IMR-90 (cell line): ENCODE data around the gene NEFH. TPM values are rescaled to one million over a fixed set of nuclear protein-coding genes. Genes with fewer than 3 reads are reported as not detected.
A peak's percentile ranks its signal among the peaks of the same experiment; 100 is the strongest.

Source experiments
- ATAC-seq: fragments of 200-7000 bp; cut with Tn5 transposase; 2 replicates; pipeline ENCODE4 v1.9.1; 2020; ENCODE audit warnings: low read depth, mild to moderate bottlenecking, moderate library complexity
- BruUV-seq: library from RNA; stranded (reverse); fragments of 400-500 nt; replicated peaks from 2 replicates; lab custom pipeline; 2021; lab: Mats Ljungman, UMichigan
- CTCF ChIA-PET: fragments of 300-600 bp; formaldehyde crosslinking; extraction: SDS; loops from one replicate; lab custom pipeline; 2021; ENCODE audit warnings: antibody characterized with exemption; lab: Yijun Ruan, JAX
- POLR2A ChIA-PET: fragments of 300-600 bp; sonication (Branson Sonifier 250); formaldehyde crosslinking; loops from one replicate; lab custom pipeline; 2022; ENCODE audit warnings: antibody characterized with exemption; ENCODE audit not compliant: unreplicated experiment; lab: Charles Lee
- DNase-seq: peaks from one replicate; pipeline ENCODE4 v3.0.0; 2013
- H2AFZ ChIP-seq: replicated peaks from 2 replicates; pipeline ENCODE3; 2013; ENCODE audit warnings: low read length, mild to moderate bottlenecking; ENCODE audit not compliant: poor library complexity
- H2AK5ac ChIP-seq: 2 replicates; pipeline ENCODE4 v1.6.1; 2013; ENCODE audit warnings: low read depth, low read length, inconsistent platforms
- H2AK9ac ChIP-seq: replicated peaks from 2 replicates; pipeline ENCODE3; 2013; ENCODE audit warnings: mild to moderate bottlenecking, low read depth, low read length, moderate library complexity; ENCODE audit not compliant: poor library complexity
- H2BK120ac ChIP-seq: 2 replicates; pipeline ENCODE4 v1.6.1; 2013; ENCODE audit warnings: low read depth, low read length, inconsistent platforms
- H2BK15ac ChIP-seq: 3 replicates; pipeline ENCODE4 v1.6.1; 2013; ENCODE audit warnings: low read depth, low read length, inconsistent platforms
- H2BK20ac ChIP-seq: 2 replicates; pipeline ENCODE4 v1.6.1; 2013; ENCODE audit warnings: low read depth, mild to moderate bottlenecking, inconsistent platforms, low read length, moderate library complexity
- H2BK5ac ChIP-seq: 2 replicates; pipeline ENCODE4 v1.6.1; 2013; ENCODE audit warnings: mild to moderate bottlenecking, low read depth, low read length, inconsistent platforms; ENCODE audit not compliant: poor library complexity, severe bottlenecking
- H3K14ac ChIP-seq: replicated peaks from 2 replicates; pipeline ENCODE4 v1.6.1; 2013; ENCODE audit warnings: low read depth, low read length, inconsistent platforms
- H3K18ac ChIP-seq: 2 replicates; pipeline ENCODE4 v1.6.1; 2013; ENCODE audit warnings: low read depth, low read length, control low read depth
- H3K23ac ChIP-seq: 2 replicates; pipeline ENCODE4 v1.6.1; 2013; ENCODE audit warnings: low read depth, low read length, inconsistent platforms
- H3K27ac ChIP-seq: 2 replicates; pipeline ENCODE4 v1.5.1; 2013; ENCODE audit warnings: mild to moderate bottlenecking, control low read depth, low read length; ENCODE audit not compliant: insufficient read depth
- H3K27me3 ChIP-seq: 2 replicates; pipeline ENCODE4 v1.6.1; 2013; ENCODE audit warnings: low read length; ENCODE audit not compliant: control insufficient read depth, insufficient read depth
- H3K36me3 ChIP-seq: 2 replicates; pipeline ENCODE4 v1.6.1; 2013; ENCODE audit warnings: low read length, mixed read lengths; ENCODE audit not compliant: control insufficient read depth, insufficient read depth
- H3K4ac ChIP-seq: 2 replicates; pipeline ENCODE4 v1.6.1; 2013; ENCODE audit warnings: low read depth, low read length, inconsistent platforms
- H3K4me1 ChIP-seq: 2 replicates; pipeline ENCODE4 v1.6.1; 2013; ENCODE audit warnings: low read length, mixed read lengths; ENCODE audit not compliant: control insufficient read depth, insufficient read depth
- H3K4me2 ChIP-seq: 2 replicates; pipeline ENCODE4 v1.6.1; 2013; ENCODE audit warnings: low read depth, mild to moderate bottlenecking, control low read depth, low read length, moderate library complexity
- H3K4me3 ChIP-seq: 2 replicates; pipeline ENCODE4 v1.5.1; 2013; ENCODE audit warnings: low read depth, mild to moderate bottlenecking, control low read depth, low read length, moderate library complexity; ENCODE audit not compliant: insufficient read depth
- H3K56ac ChIP-seq: 2 replicates; pipeline ENCODE4 v1.6.1; 2013; ENCODE audit warnings: low read length, inconsistent platforms; ENCODE audit not compliant: insufficient read depth; ENCODE audit errors: extremely low read depth
- H3K79me1 ChIP-seq, 2 experiments: 2 replicates each; pipeline ENCODE4 v1.6.1; 2013; ENCODE audit warnings: low read length in 2 of 2, inconsistent platforms in 1 of 2, low read depth in 1 of 2
- H3K9ac ChIP-seq: 2 replicates; pipeline ENCODE4 v1.6.1; 2013; ENCODE audit warnings: low read depth, low read length, control low read depth
- H3K9me1 ChIP-seq: 2 replicates; pipeline ENCODE4 v1.6.1; 2013; ENCODE audit warnings: low read length, inconsistent platforms; ENCODE audit not compliant: insufficient read depth
- H3K9me3 ChIP-seq: 2 replicates; pipeline ENCODE4 v1.6.1; 2013; ENCODE audit warnings: low read length; ENCODE audit not compliant: control insufficient read depth, insufficient read depth
- H4K20me1 ChIP-seq: 2 replicates; pipeline ENCODE4 v1.6.1; 2013; ENCODE audit warnings: low read length, inconsistent platforms; ENCODE audit not compliant: insufficient read depth
- H4K5ac ChIP-seq: 2 replicates; pipeline ENCODE4 v1.6.1; 2013; ENCODE audit warnings: mild to moderate bottlenecking, low read depth, low read length, control low read depth
- H4K8ac ChIP-seq, 2 experiments: 2 replicates each; pipeline ENCODE4 v1.6.1; 2013; ENCODE audit warnings: low read depth in 2 of 2, low read length in 2 of 2, control low read depth in 1 of 2, inconsistent platforms in 1 of 2
- H4K91ac ChIP-seq: 2 replicates; pipeline ENCODE4 v1.6.1; 2013; ENCODE audit warnings: low read depth, low read length, inconsistent platforms; ENCODE audit not compliant: insufficient read depth
- BHLHE40 ChIP-seq: fragments of 150-350 bp; IDR thresholded peaks from 2 replicates; pipeline ENCODE4 v1.6.1; 2016; ENCODE audit warnings: mild to moderate bottlenecking, low read depth, low read length
- CEBPB ChIP-seq: IDR thresholded peaks from 2 replicates; pipeline ENCODE4 v1.6.1; 2012; ENCODE audit warnings: low read depth, low read length, improper control_type of control experiment
- CHD1 ChIP-seq: IDR thresholded peaks from 2 replicates; pipeline ENCODE4 v1.6.1; 2012; ENCODE audit warnings: low read depth, low read length, improper control_type of control experiment
- CTCF ChIP-seq: conservative IDR thresholded peaks from 2 replicates; pipeline ENCODE4 v1.5.1; 2012; ENCODE audit warnings: mild to moderate bottlenecking, low read depth, low read length, improper control_type of control experiment
- ELK1 ChIP-seq: fragments of 150-350 bp; IDR thresholded peaks from 2 replicates; pipeline ENCODE4 v1.6.1; 2016; ENCODE audit warnings: low read depth, mild to moderate bottlenecking, low read length, moderate library complexity, borderline replicate concordance
- FOS ChIP-seq: fragments of 150-350 bp; IDR thresholded peaks from 2 replicates; pipeline ENCODE4 v1.6.1; 2016; ENCODE audit warnings: low read depth, low read length
- MAFK ChIP-seq: IDR thresholded peaks from 2 replicates; pipeline ENCODE4 v1.6.1; 2012; ENCODE audit warnings: low read depth, low read length, improper control_type of control experiment
- MAZ ChIP-seq: IDR thresholded peaks from 2 replicates; pipeline ENCODE4 v1.6.1; 2012; ENCODE audit warnings: low read depth, mild to moderate bottlenecking, low read length, improper control_type of control experiment, moderate library complexity, borderline replicate concordance
- MXI1 ChIP-seq: IDR thresholded peaks from 2 replicates; pipeline ENCODE4 v1.6.1; 2012; ENCODE audit warnings: low read depth, mild to moderate bottlenecking, low read length, moderate library complexity, borderline replicate concordance
- NFE2L2 ChIP-seq: fragments of 150-350 bp; IDR thresholded peaks from 2 replicates; pipeline ENCODE4 v1.6.1; 2016; ENCODE audit warnings: low read depth, mild to moderate bottlenecking, low read length
- POLR2A ChIP-seq: IDR thresholded peaks from 2 replicates; pipeline ENCODE4 v1.6.1; 2012; ENCODE audit warnings: mild to moderate bottlenecking, low read depth, low read length
- RAD21 ChIP-seq: IDR thresholded peaks from 2 replicates; pipeline ENCODE4 v1.6.1; 2012; ENCODE audit warnings: low read length, improper control_type of control experiment
- RCOR1 ChIP-seq: IDR thresholded peaks from 2 replicates; pipeline ENCODE4 v1.6.1; 2012; ENCODE audit warnings: mild to moderate bottlenecking, low read length, improper control_type of control experiment; ENCODE audit not compliant: insufficient replicate concordance
- RFX5 ChIP-seq: IDR thresholded peaks from 2 replicates; pipeline ENCODE4 v1.8.0; 2012; ENCODE audit warnings: low read depth, mild to moderate bottlenecking, low read length, moderate library complexity
- SMC3 ChIP-seq: fragments of 150-350 bp; IDR thresholded peaks from 2 replicates; pipeline ENCODE4 v1.6.1; 2016; ENCODE audit warnings: low read depth, mild to moderate bottlenecking, antibody characterized with exemption, low read length, moderate library complexity
- WGBS, 2 experiments: methylation state at CpG; one replicate each; pipeline versions ENCODE4 v1.1.5 to v1.1.7; 2013; ENCODE audit warnings: missing lambda C conversion rate in 2 of 2; ENCODE audit not compliant: insufficient read length in 1 of 2; ENCODE audit errors: extremely low coverage in 2 of 2; 5-methylcytosine and 5-hydroxymethylcytosine counted together
- dilution Hi-C: fragments of 300-500 bp; cut with HindIII; formaldehyde crosslinking; loops from one replicate; pipeline ENCODE4 v1.14.3; 2018; ENCODE audit warnings: low sequenced_read_pairs; ENCODE audit not compliant: unreplicated experiment
- in situ Hi-C: fragments of 300-500 bp; cut with MboI; formaldehyde crosslinking; loops from 3 replicates; pipeline ENCODE4 v1.14.3; 2019; ENCODE audit warnings: low sequenced_read_pairs, inconsistent platforms, mixed read lengths
- intact Hi-C: fragments of 100-400 bp; cut with micrococcal nuclease; formaldehyde crosslinking; loops from 2 replicates; pipeline ENCODE4 v1.10.0; 2022
- polyA plus RNA-seq, 3 experiments: library from polyadenylated mRNA; depleted of rRNA; stranded (reverse); fragments of >200 nt; gene quantifications; 2 replicates each; pipeline ENCODE4 v1.2.3, GENCODE V29; 2012; ENCODE audit warnings: low replicate concordance in 1 of 3
- total RNA-seq: library from RNA; depleted of rRNA; stranded (reverse); fragments of >200 nt; gene quantifications from 2 replicates; pipeline ENCODE4 v1.2.3, GENCODE V29; 2012
- TF ChIP-seq, protein P1 (sequence below): fragments of 150-350 bp; IDR thresholded peaks from 2 replicates; pipeline ENCODE4 v1.6.1; 2017; ENCODE audit warnings: mild to moderate bottlenecking, antibody characterized with exemption, low read length, low read depth

NEFH gene
- total and polyA plus RNA-seq, 2 of the 4 experiments (the other 2 are of a cell fraction), result 1.3 to 2.9 TPM

- H3K9me1 ChIP-seq, result no peaks in the 10 kb centered on the region
- intact Hi-C loops, result no loop called here
- no peak overlapping the region for H3K18ac ChIP-seq
- no peak overlapping the region for H3K23ac ChIP-seq
- H3K27me3 ChIP-seq, result peaks cover 65% of the 10 kb centered on the region
- no peak overlapping the region for H2BK5ac ChIP-seq
- H2AFZ ChIP-seq, result peak overlapping the region; percentile 77
- H2BK120ac ChIP-seq, result no peak overlapping the region
- no peak overlapping the region for H3K9ac ChIP-seq
- H3K4me2 ChIP-seq, result no peak overlapping the region; the same call in 1 of the 2 replicates
- H2BK20ac ChIP-seq, result no peak overlapping the region
- no peak overlapping the region for H3K14ac ChIP-seq
- 7% methylated on average over 22 of the region's 39 CpGs; no CpG with 5 or more reads in 1 of the 2 experiments for WGBS, 2 experiments
- no peak overlapping the region for H3K4ac ChIP-seq
- peaks cover 13% of the 10 kb centered on the region; the same call in 1 of the 2 replicates for H4K20me1 ChIP-seq
- H4K91ac ChIP-seq, result no peak overlapping the region
- H3K36me3 ChIP-seq, result no peaks in the 10 kb centered on the region
- ATAC-seq (no peak), DNase-seq (no peak)
- ChIA-PET CTCF (no interaction called here), POLR2A (no interaction called here)
- H4K5ac ChIP-seq, result no peak overlapping the region
- H2AK9ac ChIP-seq, result no peak overlapping the region
- H2BK15ac ChIP-seq, result no peak overlapping the region
- no peaks in the 10 kb centered on the region for H3K9me3 ChIP-seq
- H3K56ac ChIP-seq, result no peak overlapping the region
- in situ Hi-C loops, result no loop called here
- no peak overlapping the region for H4K8ac ChIP-seq
- dilution Hi-C loops, result no loop called here
- no peaks in the 10 kb centered on the region for H3K4me1 ChIP-seq
- no peaks in the 10 kb centered on the region for H3K79me1 ChIP-seq
- no peak overlapping the region for H3K27ac ChIP-seq
- H2AK5ac ChIP-seq, result no peak overlapping the region
- TF ChIP-seq BHLHE40 (no peak), NFE2L2 (no peak), MAFK (no peak), MXI1 (no peak), ELK1 (no peak), RAD21 (no peak), SMC3 (no peak), POLR2A (no peak), CHD1 (no peak), FOS (no peak), CEBPB (no peak), RFX5 (no peak), RCOR1 (no peak), CTCF (no peak), MAZ (no peak)
- TF ChIP-seq, protein P1, sequence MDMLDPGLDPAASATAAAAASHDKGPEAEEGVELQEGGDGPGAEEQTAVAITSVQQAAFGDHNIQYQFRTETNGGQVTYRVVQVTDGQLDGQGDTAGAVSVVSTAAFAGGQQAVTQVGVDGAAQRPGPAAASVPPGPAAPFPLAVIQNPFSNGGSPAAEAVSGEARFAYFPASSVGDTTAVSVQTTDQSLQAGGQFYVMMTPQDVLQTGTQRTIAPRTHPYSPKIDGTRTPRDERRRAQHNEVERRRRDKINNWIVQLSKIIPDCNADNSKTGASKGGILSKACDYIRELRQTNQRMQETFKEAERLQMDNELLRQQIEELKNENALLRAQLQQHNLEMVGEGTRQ, result no peak
- peak overlapping the region; percentile 31; the same call in 1 of the 2 replicates for H3K4me3 ChIP-seq
- BruUV-seq, result no TSS peak
These were observed 169 bp downstream of the NEFH start for GRCh38 chr22:29480262-29480511.
